Choroid plexus epithelial cell (primary cell): Measurements from ENCODE around the gene BCAR1.
"Not testable (repeated sequence)": the region's sequence is repeated elsewhere in the genome, so short reads cannot be mapped to it uniquely, and the experiment has no call there.

ENCODE experiments used
- DNase-seq: peaks from one replicate; pipeline ENCODE4 v3.0.0-alpha.2; 2010; ENCODE audit warnings: low read depth
- H3K4me3 ChIP-seq: 2 replicates; pipeline ENCODE4 v1.5.1; 2011; ENCODE audit warnings: low read depth, mild to moderate bottlenecking, control low read depth, low read length, moderate library complexity
- TF ChIP-seq, protein P1 (sequence below): conservative IDR thresholded peaks from 2 replicates; pipeline ENCODE4 v1.5.1; 2011; ENCODE audit warnings: low read depth, mild to moderate bottlenecking, control low read depth, inconsistent platforms, low read length, moderate library complexity

The BCAR1 gene

GRCh38 chr16:75246504-75247205, 4.8 kb downstream of the BCAR1 start:
- DNase-seq = peak; percentile 91
- TF ChIP-seq, protein P1, sequence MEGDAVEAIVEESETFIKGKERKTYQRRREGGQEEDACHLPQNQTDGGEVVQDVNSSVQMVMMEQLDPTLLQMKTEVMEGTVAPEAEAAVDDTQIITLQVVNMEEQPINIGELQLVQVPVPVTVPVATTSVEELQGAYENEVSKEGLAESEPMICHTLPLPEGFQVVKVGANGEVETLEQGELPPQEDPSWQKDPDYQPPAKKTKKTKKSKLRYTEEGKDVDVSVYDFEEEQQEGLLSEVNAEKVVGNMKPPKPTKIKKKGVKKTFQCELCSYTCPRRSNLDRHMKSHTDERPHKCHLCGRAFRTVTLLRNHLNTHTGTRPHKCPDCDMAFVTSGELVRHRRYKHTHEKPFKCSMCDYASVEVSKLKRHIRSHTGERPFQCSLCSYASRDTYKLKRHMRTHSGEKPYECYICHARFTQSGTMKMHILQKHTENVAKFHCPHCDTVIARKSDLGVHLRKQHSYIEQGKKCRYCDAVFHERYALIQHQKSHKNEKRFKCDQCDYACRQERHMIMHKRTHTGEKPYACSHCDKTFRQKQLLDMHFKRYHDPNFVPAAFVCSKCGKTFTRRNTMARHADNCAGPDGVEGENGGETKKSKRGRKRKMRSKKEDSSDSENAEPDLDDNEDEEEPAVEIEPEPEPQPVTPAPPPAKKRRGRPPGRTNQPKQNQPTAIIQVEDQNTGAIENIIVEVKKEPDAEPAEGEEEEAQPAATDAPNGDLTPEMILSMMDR = no peak

GRCh38 chr16:75244844-75245758, 6.3 kb downstream of the BCAR1 start:
- TF ChIP-seq, protein P1 = no peak
- peak; percentile 98 for DNase-seq
- H3K4me3 ChIP-seq = no peak overlapping the region

More at GRCh38 chr16:75246504-75247205, 4.8 kb downstream of the BCAR1 start:
- no peak overlapping the region for H3K4me3 ChIP-seq

DNA sequence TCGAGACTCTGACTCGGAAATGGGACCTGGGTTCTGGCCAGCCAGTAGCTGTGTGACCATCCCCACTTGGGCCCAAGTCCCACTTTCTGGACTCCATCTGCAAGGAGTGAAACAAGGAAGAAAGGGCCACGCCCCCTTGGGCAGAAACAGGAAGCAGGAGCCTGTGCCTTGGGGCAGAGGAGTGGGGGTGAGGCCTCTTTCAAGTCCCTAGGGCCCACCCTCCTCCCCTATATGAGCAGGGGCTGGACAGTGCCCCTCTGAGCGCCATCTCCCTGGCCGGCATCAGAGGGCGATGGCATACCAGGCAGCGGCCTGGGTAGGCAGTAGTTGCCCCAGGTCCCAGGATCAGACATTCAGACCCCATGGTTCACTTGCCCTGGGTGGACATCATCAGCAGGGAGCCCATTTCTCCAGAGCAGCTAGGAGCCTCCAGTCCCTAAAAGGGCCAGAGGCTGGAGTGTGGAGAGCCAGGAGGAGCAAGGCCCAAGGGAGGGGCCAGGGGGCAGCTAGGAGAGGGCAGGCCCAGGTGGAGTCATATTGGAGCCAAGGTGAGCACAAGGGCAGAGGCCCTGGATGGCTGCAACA, 7.1 kb downstream of the BCAR1 start:
- TF ChIP-seq, protein P1 = no peak
- DNase-seq = peak; percentile 54
- no peak overlapping the region for H3K4me3 ChIP-seq

- DNase-seq = no peak
- no peak overlapping the region for H3K4me3 ChIP-seq
- TF ChIP-seq, protein P1 = no peak
These were observed 7.7 kb downstream of the BCAR1 start for GRCh38 chr16:75243667-75244224.

GRCh38 chr16:75242436-75243078, 8.9 kb downstream of the BCAR1 start:
- H3K4me3 ChIP-seq, DNase-seq: not testable (repeated sequence)

DNA sequence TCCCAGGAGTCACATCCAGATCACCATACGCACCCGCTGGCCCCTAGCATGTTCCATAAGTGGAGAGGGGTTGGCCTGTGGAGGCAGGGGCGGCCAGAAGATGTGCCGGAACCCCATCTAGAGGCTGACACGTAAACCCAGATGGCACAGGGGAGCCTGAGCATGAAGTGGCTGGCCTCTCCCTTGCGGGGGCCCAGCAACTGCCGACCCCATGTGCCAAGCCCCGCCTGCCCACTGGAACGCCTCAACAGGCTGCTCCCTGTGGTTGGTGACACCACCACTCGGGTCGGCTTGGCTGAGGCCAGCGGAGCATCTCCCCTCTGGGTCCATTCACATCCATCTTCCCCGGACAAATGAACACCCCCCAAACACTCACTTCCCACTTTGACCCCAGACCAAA, 9.5 kb downstream of the BCAR1 start:
- H3K4me3 ChIP-seq = no peak overlapping the region
- TF ChIP-seq, protein P1 = no peak
- no peak for DNase-seq

GRCh38 chr16:75241412-75241811, 10.0 kb downstream of the BCAR1 start:
- no peak for DNase-seq
- H3K4me3 ChIP-seq = no peak overlapping the region
- TF ChIP-seq, protein P1 = no peak
